Right renal pelvis (tissue), 4 donors: ENCODE results near the gene FAM83F. TPM values are rescaled to one million over a fixed set of nuclear protein-coding genes. Genes with fewer than 3 reads are reported as not detected.

Source experiments
- DNase-seq, 4 donors: peaks; one replicate each; pipeline ENCODE4 v3.0.0-alpha.2; 2013; ENCODE audit warnings: low read depth in 4 of 4, low spot score in 3 of 4, missing footprints in 1 of 4
- polyA plus RNA-seq, 4 donors: library from polyadenylated mRNA; unstranded; fragments of 120-200 nt; gene quantifications; one replicate each; pipeline ENCODE4 v1.2.1, GENCODE V29; 2013; ENCODE audit not compliant: insufficient read length in 4 of 4

FAM83F gene
- polyA plus RNA-seq, 4 donors, result 2.0 to 2.4 (median 2.3) TPM

DNA sequence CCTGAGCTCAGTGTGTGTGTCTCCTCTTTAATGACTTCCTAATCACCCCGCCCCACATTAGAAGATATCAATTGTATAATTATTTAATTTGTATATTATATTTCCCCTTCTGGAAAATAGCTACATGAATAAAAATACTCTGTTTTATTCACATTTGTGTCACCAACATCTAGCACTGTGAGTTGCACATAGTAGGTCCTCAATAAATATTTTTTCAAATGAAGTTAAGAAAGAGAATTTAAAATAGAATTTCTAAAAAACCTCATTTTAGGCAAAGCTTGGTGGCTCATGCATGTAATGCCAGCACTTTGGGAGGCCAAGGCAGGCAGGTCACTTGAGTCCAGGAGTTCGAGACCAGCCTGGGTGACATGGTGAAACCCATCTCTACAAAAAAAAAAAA is 59.7 kb downstream of the FAM83F start:
- DNase-seq, result no peak

DNA sequence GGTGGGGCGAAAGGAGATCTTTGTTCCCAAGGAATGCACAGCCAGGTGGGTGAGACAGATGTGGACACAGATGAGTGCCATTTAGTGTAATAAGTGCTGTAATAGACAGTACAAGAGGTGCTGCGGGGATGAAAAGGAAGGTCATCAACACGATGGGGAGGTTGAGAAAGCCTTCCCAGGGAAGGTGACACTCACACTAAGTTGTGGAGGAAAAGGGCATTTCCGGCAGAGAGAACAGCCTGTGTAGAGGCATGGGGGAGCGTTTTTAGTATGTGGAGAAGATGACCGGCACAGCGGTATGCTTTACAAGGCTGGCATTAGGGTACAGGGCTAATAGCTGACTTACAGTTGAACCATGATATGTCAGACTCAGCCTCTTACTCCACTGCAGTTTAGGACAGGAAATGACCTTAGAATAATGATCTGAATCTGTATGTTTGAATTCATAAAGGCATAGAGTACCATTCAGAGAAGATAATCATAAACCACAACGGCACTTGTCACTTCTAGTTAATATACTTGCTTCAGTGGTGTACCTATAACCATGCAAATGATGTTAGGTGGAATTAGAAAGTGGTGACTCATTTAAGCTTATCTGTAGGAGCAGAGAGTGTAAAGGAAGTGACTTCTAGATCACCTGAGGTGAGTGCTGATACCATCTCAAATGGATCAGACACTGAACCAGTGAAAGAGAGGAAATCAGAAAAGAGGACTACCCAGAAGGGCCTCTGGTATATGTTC is 60.6 kb downstream of the FAM83F start:
- DNase-seq, result no peak

DNA sequence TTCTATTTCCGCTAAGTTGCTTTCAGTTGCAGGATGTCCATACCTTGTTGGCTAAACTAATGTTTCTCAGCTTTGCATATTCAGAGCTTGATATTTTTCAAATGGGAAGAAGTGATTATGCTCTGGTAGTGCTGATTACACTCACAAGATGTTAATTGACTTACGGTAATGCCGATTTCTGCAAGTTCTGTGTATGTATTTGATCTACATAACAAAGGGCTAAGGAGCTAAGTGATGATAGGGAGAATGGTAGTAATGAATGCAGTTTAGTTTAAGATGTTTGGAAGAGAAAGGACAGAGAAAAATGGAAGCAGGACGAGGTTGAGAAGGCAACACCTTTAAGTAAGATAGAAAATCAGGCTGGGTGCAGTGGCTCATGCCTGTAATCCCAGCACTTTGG is 61.4 kb downstream of the FAM83F start:
- DNase-seq, result no peak

DNA sequence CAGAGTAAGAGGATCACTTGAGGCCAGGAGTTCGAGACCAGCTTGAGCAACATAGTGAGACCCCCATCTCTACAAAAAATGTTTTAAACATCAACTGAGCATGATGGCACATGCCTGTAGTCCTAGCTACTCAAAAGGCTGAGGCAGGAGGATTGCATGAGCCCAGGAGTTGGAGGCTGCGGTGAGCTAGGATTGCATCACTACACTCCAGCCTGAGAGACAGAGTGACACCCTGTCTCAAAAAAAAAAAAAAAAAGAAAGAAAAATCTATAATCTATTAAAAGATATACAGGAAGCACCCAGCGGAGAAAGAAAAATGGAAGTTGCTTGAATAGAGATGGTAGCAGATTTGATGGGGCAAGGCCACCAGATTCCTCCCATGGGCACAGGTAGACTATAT is 61.8 kb downstream of the FAM83F start:
- no peak for DNase-seq

DNA sequence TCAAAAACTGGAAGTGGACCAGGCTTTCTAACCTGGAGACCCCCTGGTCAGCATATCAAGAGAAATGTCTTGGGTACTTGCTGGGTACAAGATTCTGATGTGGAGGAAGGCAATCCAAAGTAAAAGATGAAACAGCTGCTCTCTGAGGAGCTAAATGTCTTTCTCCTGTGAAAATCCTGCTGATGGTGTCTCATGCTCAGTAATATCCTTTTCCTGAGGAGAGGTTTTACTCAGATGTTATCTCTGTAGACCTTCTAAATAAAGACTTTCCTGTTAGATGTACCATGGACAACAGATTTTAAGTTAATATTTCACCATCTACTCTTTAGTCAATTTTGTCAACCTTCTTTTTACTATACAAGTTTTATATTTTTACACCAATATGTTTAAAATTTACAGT is 62.9 kb downstream of the FAM83F start:
- DNase-seq, result no peak

DNA sequence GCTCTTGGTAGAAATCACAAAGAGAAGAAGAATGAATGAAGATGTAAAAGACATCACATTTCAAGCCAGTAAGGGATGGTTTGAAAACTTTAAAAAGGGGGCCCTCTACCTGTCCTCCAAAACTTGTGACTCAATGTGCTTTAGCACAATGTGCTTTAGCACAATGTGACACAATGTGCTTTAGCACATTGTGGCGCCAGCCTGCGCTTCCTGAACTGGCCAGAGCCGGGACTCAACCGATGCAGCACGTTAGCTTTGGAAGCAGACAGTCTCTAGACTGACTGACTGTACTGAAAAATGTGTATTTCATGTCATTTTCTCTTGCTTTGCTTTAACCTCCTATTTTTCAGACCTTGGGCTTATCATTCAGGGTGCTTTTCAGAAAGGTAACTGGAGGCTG is 63.5 kb downstream of the FAM83F start:
- no peak for DNase-seq

DNA sequence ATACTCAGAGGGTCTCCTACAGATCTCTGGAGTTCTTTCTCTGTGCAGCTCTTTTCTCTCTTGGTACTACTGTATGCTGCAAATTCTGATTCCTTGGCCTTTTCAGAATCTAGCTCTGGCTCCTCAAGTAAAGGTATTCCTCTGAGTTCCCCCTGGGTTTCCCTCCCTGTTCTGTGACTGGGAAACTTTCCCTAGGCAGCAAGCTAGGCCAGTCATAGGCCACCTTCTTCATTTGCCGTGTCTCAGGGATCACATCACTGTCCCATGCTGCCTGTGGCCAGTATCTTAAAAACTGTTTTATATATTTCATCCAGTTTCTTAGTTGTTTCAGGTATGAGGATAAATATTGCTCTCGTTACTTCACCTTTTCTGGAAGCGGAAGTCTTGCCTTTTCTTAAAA is 71.2 kb downstream of the FAM83F start:
- DNase-seq, result no peak

DNA sequence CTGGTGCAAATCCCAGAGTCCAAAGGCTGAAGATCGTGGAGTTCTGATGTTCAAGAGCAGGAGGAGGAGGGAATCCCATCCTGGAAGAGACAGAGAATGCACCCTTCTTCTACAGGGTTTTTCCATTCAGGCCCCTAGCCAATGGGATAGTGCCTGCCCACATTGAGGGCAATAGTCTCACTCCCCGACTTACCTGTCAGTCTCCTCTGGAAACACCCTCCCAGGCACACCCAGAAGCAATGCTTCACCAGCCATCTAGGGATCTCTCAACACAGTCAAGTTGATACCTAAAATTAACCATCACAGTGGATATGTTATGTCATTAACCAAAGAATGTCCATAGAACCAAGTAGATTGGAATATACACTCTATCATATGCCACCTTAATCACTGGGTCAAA is 72.9 kb downstream of the FAM83F start:
- DNase-seq, result no peak

DNA sequence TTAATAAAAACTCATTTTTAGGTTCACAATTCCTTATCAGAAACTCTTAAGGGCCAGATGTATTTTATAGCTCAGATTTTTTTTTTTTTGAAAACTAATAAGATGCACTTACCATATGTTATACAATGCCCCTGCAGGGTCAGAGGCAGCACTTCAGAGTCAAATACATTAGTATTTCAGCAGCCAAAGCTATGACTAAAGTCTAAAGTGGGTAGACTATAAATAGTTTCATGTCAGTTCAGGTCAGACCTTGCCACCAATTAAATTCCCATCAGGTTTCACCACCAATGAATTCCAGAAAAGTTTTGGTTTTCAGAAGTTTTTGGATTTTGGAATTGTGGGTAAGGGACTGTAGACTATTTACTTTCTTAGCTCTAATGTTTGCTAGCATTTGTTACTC is 75.9 kb downstream of the FAM83F start:
- no peak for DNase-seq

DNA sequence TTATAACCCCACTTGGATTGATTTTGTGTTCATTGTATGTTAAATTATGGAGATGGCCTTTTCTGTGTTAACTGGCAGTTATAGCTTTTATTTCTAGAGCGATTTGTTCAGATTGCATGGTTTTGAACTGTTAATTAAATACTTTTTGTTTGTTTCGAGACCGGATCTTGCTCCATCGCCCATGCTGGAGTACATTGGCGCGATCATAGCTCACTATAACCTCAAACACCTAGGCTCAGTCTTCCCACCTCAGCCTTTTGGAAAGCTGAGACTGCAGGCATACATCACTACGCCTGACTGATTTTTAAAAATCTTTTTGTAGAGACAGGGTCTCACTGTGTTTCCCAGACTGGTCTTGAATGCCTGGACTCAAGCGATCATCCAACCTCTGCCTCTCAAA is 77.0 kb downstream of the FAM83F start:
- DNase-seq, result no peak

DNA sequence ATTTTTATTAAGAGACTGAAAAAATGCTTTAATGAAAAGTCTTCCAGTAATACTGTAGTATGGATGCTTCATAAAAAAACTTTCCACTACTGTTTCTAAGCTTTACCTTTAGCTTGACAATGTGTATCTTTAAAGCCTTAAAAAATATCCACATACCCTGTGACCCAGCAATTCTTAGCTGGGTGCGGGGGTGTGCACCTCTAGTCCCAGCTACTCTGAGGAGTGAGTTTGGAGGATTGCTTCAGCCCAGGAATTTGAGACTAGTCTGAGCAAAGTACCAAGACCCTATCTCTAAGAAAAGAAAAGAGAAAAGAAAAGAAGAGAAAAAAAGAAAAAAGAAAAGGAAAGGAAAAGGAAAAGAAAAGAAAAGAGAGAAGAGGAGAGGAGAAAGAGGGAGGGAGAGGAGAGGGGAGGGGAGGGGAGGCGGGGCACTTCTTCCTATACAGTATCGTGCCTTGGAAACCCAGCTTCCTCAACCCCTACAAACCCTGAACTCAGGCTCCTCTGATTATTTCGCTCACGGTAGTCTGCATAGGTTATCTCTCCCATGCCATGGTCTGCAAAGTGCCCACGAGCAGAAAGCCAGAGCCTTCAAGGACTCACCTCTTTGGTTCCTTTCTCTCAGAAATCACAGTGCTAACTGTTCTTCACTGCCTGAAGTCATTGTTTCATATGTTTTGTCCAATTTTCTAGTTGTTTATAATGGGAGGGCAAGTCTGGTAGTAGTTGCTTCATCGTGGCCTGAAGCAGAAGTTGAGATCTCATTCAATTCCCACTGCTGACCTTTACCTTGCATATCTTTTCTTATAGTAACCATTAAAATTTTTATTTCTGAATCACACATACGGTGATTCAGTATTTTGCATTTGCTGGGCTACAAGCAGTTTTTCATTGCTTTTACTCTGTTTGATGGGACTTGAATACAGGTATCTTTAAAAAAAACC is 82.2 kb downstream of the FAM83F start:
- DNase-seq, result no peak

DNA sequence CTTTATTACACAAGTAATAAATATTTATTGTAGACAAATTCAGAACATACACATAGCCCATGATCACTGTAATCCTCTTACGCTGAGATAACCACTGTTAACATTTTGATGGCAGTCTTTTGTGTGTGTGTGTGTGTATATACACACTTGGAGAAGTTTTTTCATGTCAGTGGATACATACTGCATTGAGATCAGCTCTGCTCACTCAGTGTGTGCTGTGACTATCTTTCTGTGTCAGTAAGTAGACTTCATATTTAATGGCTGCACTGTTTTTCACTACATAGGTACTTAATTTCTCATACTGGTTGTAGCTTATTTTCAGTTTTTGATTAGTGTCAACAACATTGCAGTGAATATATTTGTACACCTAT is 82.9 kb downstream of the FAM83F start:
- no peak for DNase-seq

DNA sequence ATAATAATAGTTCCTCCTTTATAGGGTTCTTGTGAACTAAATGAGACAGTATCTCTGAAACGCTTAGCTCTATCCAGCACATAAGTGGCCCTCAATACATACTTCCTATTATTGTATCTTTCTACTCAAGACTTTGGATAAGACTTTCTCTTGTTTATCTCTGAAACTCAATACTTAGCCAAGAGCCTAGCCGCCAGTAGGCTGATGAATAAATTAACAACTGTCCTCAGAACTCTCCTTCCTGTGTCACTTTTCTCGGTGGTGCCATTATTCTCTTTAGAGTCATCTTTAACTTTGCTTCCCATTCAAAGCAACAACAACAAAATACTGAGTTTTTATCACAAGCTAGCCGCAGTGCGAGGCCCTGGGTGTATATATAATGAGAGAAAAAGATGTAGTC is 86.9 kb downstream of the FAM83F start:
- no peak for DNase-seq

DNA sequence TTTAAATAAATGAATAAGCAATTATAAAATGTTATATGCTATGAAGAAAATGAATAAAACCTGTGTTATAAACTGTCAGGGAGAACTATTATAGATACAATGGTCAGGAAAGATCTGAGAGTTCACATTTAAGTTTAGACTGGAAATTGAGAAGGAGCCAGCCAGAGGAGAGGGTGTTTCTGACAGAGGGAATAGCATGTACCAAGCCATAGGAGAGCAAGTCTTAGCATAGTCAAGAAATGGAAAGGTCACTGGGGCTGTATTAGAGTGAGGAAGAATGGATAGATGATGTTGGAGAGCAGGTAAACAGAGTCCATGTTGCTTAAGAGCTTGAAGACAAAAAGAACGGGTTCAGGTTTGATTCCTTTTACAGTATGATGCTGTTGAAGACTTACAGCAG is 87.4 kb downstream of the FAM83F start:
- no peak for DNase-seq

DNA sequence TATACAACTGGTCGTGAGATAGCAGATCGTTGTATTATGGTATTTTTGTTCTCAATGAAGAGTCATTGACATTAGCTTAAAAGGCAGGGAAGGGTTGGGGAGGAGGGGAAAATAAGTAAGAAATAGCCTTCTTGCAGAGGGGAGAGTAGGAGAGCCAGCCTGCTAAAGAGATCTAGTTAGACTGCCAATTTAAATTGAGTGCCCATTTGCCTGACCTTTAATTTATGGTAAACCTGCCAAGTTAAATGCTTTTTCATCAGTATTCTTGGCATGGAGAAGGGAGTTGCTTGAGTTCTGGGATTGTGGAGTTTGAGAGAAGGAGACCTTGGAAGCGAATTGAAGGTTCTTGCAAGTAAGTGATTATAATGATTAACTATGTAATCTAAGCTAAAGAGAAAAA is 89.0 kb downstream of the FAM83F start:
- no peak for DNase-seq

DNA sequence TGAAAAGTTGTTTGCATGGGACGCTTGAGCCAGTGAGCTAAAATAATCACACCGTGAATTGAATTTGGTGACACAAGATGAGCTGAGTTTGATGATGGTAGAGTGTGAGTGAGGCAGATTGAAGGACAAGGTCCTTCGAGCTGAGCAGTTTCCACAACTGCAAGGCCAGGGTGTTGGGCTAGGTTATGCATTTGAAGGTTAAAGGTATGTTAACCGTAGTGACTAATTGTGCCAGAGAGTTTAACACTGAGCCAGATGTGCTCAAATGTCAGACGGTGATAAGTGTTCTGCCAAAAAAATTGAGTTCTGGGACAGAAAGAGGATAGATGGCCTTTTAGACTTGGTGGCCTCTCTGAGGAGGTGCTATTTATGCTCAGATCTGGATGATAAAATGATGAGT is 89.5 kb downstream of the FAM83F start:
- no peak for DNase-seq

DNA sequence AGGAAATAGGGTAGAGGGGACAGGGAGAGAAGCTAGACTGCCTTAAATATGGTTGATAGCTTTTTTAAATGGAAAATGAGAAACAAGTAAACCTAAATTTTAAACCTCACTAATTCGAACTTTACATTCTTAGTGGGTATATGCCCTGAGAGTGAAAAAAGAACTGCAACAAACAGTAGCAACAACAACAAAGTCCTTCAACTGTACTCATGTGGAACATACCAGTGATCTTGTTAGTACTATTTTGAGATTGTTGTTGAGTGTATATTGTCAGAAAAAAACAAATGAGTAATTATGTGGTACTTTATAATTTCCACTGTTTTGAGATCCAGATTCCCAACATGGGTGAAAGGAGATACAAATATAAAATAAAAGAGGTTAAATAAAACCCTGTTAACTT is 94.1 kb downstream of the FAM83F start:
- no peak for DNase-seq

Other genes starting within 250 kb of the FAM83F start
- gene ENTHD1, start 101.2 kb upstream of the FAM83F start, polyA plus RNA-seq, result under 1 TPM in 1 of 4 donors, not detected in 3; 0.01 TPM
- 1 to 10 TPM in 2 of 4 donors, under 1 TPM in 2; 0.68 to 2.6 (median 1.0) TPM for gene GRAP2, start 93.9 kb upstream of the FAM83F start, polyA plus RNA-seq
- gene TMA7B, start 34.6 kb upstream of the FAM83F start, polyA plus RNA-seq, result under 1 TPM in 2 of 4 donors, not detected in 2; 0.23 to 0.37 TPM
- gene TNRC6B, start 183.0 kb downstream of the FAM83F start, polyA plus RNA-seq, result 10 to 100 TPM; 10.3 to 11.8 (median 11.4) TPM